ENCODE measurements around the gene NUP210. TPM values are rescaled to one million over a fixed set of nuclear protein-coding genes. Genes with fewer than 3 reads are reported as not detected.

The NUP210 gene
- total and polyA plus RNA-seq, 2 of the 13 experiments (the other 11 are each of a cell fraction or from before 2014, with no cell fraction given), result 31.6 to 35.2 TPM

GRCh38 chr3:13419505-13420044, 547 bp downstream of the NUP210 start:
- ChIA-PET CTCF (ENCODE audit: low intra/inter-chr PET ratio, low total read pairs) (interaction anchor here (1.0 kb wide), 1 partner anchor 33 kb away, joined by 5 read pairs; no protein-coding TSS in a partner anchor), POLR2A (interaction anchor here (0.6 to 3.4 kb wide), 5 partner anchors 10 to 33 kb away, joined by 3 to 17 read pairs (median 4); no protein-coding TSS in a partner anchor)
- H3K4me2 ChIP-seq (ENCODE audit: low read depth, low read length), result peak overlapping the region; percentile 90
- 0% methylated on average over 4 of the region's 64 CpGs for WGBS (ENCODE audit: low lambda C conversion rate)
- no peaks in the 10 kb centered on the region for H3K9me3 ChIP-seq (ENCODE audit: low read length)
- H3K4me3 ChIP-seq (replicated peaks in 1 of 3; ENCODE audit: insufficient read depth in 1 of 3, low read depth in 2 of 3, low read length in 3 of 3), result peak overlapping the region; percentile 80 to 88 (median 85)
- BruUV-seq (replicated peaks), result no TSS peak
- H3K79me2 ChIP-seq (ENCODE audit: insufficient read depth, low read length), result peaks cover 52% of the 10 kb centered on the region
- peak overlapping the region; percentile 83 for H3K9ac ChIP-seq (ENCODE audit: insufficient read depth, low read depth, low read length)
- H2AFZ ChIP-seq (ENCODE audit: low read length), result no peak overlapping the region
- peaks cover 2% of the 10 kb centered on the region; the same call in 1 of the 2 replicates for H4K20me1 ChIP-seq (ENCODE audit: insufficient read depth, low read length)
- peak; percentile 64 for ATAC-seq
- H3K4me1 ChIP-seq (ENCODE audit: insufficient read depth, low read length), result peaks cover 89% of the 10 kb centered on the region
- in situ Hi-C loops (cut with HindIII; ENCODE audit: extremely low pct_ligation_motif_present, low pct_unique_long_range_greater_than_20kb), result no loop called here
- H3K27me3 ChIP-seq (ENCODE audit: control insufficient read depth in 1 of 2, insufficient read depth in 2 of 2, low read length in 2 of 2), result no peaks in the 10 kb centered on the region; a peak in 1 of 5 replicates
- intact Hi-C loops (cut with micrococcal nuclease; ENCODE audit: unreplicated experiment), result loop anchor here (5.0 kb wide), 1 partner anchor 33 kb away; no protein-coding TSS in a partner anchor
- peak overlapping the region; percentile 69 for H3K27ac ChIP-seq (ENCODE audit: extremely low read length, insufficient read depth, low read length)
- DNase-seq (ENCODE audit: low spot score), result no peak
- peaks cover 1 to 8% of the 10 kb centered on the region in 2 experiments; a peak in 3 of 5 replicates for H3K36me3 ChIP-seq (replicated peaks in 1 of 2; ENCODE audit: control insufficient read depth in 1 of 2, insufficient read depth in 2 of 2, low read length in 2 of 2)
- no peak for FAIRE-seq
- TF ChIP-seq FOSL2 (CRISPR knock-in tag; IDR thresholded peaks at IDR 0.05) (no peak), ZBTB21 (CRISPR knock-in tag; IDR thresholded peaks at IDR 0.05) (no peak), ZNF547 (CRISPR knock-in tag; IDR thresholded peaks at IDR 0.05) (0 out of 2 replicates have a peak, but pooled peaks have one; percentile 66), ZEB1 (IDR thresholded peaks at IDR 0.05; ENCODE audit: insufficient replicate concordance, low read depth) (no peak), ZIK1 (CRISPR knock-in tag; IDR thresholded peaks at IDR 0.05; ENCODE audit: borderline replicate concordance, low read depth) (peak; percentile 33; the same call in 1 of the 2 replicates), HNRNPLL (IDR thresholded peaks at IDR 0.05; ENCODE audit: low read depth, low read length, poor library complexity, severe bottlenecking) (no peak), EP300 (IDR thresholded peaks at IDR 0.05; ENCODE audit: low read depth in 2 of 2, low read length in 2 of 2) (no peak), EP300 (CRISPR knock-in tag; IDR thresholded peaks at IDR 0.05; ENCODE audit: borderline replicate concordance) (no peak), KLF6 (CRISPR knock-in tag; IDR thresholded peaks at IDR 0.05) (no peak), ZNF639 (CRISPR knock-in tag; conservative IDR thresholded peaks at IDR 0.05) (no peak), UBTF (CRISPR knock-in tag; IDR thresholded peaks at IDR 0.05) (peak; percentile 66; the same call in 1 of the 2 replicates)
- TF ChIP-seq, protein P1, sequence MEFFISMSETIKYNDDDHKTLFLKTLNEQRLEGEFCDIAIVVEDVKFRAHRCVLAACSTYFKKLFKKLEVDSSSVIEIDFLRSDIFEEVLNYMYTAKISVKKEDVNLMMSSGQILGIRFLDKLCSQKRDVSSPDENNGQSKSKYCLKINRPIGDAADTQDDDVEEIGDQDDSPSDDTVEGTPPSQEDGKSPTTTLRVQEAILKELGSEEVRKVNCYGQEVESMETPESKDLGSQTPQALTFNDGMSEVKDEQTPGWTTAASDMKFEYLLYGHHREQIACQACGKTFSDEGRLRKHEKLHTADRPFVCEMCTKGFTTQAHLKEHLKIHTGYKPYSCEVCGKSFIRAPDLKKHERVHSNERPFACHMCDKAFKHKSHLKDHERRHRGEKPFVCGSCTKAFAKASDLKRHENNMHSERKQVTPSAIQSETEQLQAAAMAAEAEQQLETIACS (CRISPR knock-in tag; IDR thresholded peaks at IDR 0.05), result no peak; the same call in 1 of the 2 replicates
- TF ChIP-seq, protein P2, sequence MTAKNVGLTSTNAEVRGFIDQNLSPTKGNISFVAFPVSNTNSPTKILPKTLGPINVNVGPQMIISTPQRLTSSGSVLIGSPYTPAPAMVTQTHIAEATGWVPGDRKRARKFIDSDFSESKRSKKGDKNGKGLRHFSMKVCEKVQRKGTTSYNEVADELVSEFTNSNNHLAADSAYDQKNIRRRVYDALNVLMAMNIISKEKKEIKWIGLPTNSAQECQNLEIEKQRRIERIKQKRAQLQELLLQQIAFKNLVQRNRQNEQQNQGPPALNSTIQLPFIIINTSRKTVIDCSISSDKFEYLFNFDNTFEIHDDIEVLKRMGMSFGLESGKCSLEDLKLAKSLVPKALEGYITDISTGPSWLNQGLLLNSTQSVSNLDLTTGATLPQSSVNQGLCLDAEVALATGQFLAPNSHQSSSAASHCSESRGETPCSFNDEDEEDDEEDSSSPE (CRISPR knock-in tag; IDR thresholded peaks at IDR 0.05), result no peak

Measured in HepG2 (cell line).